Islet precursor cell (in vitro differentiated cells): ENCODE data around the gene KCNH5.

Experiments
- DNase-seq: peaks from one replicate; pipeline ENCODE4 v3.0.0-alpha.2; 2018

Gene KCNH5

GRCh38 chr14:62667421-62667914, 377.8 kb downstream of the KCNH5 start:
- no peak for DNase-seq

- no peak for DNase-seq
These were observed 380.0 kb downstream of the KCNH5 start for GRCh38 chr14:62665286-62665685.

GRCh38 chr14:62663456-62663821, 381.8 kb downstream of the KCNH5 start:
- DNase-seq = no peak

- DNase-seq = peak; percentile 65
These were observed 382.3 kb downstream of the KCNH5 start for GRCh38 chr14:62662811-62663455.

GRCh38 chr14:62661818-62662217, 383.4 kb downstream of the KCNH5 start:
- DNase-seq = no peak

- no peak for DNase-seq
These were observed 386.6 kb downstream of the KCNH5 start for GRCh38 chr14:62658631-62659030.

- no peak for DNase-seq
These were observed 387.9 kb downstream of the KCNH5 start for GRCh38 chr14:62657376-62657775.

GRCh38 chr14:62655166-62655565, 390.1 kb downstream of the KCNH5 start:
- no peak for DNase-seq

- no peak for DNase-seq
These were observed 390.6 kb downstream of the KCNH5 start for GRCh38 chr14:62654641-62655040.
